ENCODE results near the gene CEACAM18.
"Not testable (repeated sequence)": the region's sequence is repeated elsewhere in the genome, so short reads cannot be mapped to it uniquely, and the experiment has no call there.

The CEACAM18 gene

DNA sequence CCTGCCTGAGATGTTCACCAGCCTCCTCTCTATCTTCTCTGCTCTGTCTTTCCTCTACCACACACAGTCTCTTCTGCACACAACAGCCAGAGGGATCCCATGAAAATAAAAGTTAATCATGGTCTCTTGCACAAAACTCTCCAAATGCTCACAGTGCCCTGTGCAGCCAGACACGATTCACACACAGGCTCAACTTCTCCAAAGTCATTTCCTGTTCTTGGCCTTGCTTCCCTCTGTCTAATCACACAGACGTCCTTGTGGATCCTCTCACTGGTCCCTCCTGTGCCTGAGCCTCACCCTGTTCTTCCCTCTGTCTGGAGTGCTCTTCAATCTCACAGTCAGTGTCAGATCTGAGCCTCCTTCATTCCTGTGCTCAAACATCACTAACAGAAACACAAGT is 15.4 kb downstream of the CEACAM18 start:
- no peak for DNase-seq (ENCODE audit: low read depth in 2 of 2)

DNA sequence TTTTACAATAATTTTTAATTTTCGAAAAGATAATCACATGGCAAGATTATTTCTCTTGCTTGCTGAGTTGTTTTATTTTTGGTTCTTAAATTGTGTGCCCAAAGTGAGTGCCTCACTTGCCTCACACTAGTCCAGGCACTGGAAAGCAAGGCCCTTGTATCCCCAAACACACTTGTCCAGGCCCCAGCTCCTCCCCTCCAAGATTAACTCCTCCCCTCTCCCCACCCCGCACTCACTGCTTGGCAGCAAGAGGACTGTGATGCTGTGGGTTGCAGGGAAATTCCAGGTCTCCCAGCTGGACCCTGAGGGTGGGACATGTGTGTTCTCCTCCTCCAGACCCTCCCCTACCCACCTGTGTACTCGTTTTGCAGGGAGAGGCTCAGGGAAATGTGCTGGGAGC is 19.3 kb downstream of the CEACAM18 start:
- DNase-seq (ENCODE audit: low read depth in 2 of 2): no peak

DNA sequence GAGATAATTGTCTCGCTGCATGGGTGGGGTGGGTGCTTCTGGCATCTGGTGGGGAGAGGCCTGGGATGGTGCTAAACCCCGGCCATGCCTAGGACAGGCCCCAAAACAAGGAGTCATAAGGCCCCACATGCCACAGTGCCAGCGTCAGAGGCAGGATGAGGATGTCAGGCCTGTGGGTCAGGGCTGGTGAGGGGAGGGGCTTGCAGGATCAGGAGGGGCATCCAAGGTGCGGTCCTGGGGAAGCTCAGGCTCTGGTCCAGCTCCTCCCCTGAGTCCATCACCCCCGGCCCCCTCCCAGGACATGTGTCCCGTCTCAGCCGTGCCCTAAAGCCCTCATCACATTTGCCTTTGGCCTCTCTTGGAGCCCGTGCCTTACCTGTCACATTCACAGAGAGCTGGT is 22.6 kb downstream of the CEACAM18 start:
- DNase-seq (ENCODE audit: low read depth in 2 of 2): not testable (repeated sequence)

DNA sequence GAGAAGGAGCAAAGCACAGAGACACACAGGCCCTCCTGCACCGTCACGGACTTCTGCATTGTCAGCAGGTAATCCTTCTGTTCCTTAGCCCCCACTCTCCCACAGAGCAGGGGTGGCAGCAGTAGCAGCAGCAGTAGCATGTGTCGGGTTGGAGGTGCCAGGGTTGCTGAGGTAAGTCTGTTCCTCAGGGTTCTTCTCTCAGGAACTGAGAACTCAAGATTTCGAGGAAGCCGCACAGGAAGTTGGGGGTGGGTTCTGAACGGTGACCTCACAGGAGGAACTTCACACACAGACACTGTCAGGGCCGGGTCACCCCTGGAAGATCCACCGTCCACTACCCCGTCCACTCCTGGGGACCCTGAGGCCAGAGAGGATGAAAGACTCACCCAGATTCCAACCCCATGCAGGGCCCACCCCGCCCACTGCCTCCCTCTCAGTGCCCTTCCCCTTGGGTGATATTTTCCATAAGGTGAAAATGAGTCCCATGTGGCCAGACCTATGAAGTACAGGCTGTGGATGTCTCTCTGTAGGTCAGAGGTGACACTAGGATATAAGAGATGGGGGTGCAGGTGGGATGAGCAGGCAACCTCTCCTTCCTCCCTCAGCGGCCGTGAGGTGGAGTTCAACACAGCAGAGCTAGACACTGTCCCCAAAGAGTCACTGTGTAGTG is 23.4 kb downstream of the CEACAM18 start, which contains the start of gene SIGLEC12:
SIGLEC12 (minus strand) TSS at position 207 of the 670 bp plus-strand sequence; CDS start at position 140, 67 bp downstream.
- no peak for DNase-seq (ENCODE audit: low read depth in 2 of 2)

DNA sequence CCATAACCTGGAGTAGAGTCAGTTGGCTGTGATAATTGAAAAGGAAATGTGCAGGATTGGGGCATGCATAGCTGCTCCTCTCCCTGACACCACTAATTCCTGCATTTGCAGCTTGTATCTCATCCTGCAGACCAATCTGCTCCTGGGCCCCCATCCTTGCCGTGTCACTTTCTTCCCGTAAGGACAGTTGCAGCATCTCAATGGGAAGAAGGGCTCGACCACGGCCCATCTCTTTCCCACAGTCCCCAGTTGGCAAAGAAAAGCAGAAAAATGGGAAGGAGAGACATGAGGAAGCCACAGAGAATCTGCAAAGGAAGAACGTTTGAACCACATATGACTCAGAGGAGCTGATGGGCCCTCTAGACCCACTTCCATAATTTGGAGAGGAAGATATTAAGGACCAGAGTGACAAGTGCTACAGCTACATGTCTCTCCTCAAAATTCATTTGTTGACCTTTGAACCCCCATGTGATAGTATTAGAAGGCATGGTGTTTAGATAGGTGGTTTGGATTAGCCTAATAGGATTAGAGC is 25.0 kb downstream of the CEACAM18 start:
- DNase-seq (ENCODE audit: low read depth in 2 of 2): no peak

DNA sequence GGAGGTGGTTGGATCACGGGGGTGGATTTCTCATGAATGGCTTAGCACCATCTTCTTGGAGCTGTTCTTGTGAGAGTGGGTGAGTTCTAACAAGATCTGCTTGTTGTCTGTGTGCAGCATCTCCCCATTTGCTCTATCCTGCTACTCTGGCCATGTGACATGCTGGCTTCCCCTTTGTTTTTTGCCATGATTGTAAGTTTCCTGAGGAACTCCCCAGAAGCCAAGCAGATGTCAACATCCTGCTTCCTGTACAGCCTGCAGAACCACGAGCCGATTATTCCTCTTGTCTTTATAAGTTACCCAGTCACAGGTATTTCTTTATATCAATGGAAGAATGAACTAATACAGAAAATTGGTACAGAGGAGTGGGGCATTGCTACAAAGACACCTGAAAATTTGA is 25.6 kb downstream of the CEACAM18 start:
- no peak for DNase-seq (ENCODE audit: low read depth in 2 of 2)

DNA sequence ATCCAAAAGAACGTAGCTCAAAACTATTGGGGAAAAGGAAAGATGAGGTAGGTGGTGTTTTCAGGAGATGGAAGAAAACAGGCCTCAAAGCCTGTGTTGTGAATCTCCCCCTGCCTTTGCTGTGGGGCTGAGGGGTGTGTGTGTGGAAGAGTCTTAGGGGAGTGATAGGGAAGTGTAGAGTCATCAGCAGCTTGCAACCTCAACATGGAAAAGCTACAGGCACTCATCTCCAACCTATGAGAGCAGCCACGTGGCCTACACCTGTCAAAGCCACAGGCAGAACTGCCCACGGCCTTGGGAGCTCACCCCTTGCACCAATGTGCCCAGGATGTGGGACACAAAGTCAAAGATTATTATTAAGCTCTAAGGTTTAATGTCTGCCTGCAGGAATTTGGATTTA is 27.6 kb downstream of the CEACAM18 start:
- DNase-seq (ENCODE audit: low read depth in 2 of 2): no peak

DNA sequence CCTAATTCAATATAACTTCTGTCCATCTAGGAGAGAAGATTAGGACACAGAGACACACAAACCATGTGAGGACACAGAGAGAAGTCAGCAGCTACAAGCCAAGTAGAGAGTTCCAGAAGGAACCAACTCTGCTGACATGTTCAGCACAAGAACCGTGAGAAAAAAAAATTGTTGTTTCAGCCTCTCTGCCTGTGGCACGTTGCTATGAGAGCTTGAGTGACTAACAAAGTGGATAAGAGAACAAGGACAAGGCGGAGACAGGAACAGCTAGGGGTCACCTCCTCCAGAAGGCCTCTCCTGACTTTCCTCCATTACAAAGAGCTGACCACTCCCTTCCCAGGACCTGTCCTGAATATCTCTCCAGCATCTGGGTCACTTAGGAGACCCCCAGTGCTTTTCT is 28.9 kb downstream of the CEACAM18 start:
- no peak for DNase-seq (ENCODE audit: low read depth in 2 of 2)

DNA sequence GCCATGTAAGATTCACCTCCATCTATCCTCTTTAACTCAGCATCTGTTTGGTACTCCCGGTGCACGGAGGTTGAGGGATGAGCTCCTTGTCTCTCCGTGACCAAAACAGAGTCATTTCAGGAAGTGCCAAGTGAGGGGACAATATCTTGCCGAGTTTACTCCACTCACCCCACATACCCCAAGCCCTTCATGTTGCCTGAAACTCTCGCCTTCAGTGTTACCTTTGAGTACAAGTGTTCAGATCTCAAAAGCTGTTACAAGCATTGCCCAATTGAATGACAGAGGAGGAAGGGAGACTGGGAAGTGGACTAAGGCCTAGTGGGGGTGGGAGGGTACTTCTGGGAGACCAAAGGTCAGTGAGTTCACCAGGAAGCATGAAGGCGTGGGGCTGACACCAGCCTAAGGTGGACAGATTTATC is 29.3 kb downstream of the CEACAM18 start:
- no peak for DNase-seq (ENCODE audit: low read depth in 2 of 2)

DNA sequence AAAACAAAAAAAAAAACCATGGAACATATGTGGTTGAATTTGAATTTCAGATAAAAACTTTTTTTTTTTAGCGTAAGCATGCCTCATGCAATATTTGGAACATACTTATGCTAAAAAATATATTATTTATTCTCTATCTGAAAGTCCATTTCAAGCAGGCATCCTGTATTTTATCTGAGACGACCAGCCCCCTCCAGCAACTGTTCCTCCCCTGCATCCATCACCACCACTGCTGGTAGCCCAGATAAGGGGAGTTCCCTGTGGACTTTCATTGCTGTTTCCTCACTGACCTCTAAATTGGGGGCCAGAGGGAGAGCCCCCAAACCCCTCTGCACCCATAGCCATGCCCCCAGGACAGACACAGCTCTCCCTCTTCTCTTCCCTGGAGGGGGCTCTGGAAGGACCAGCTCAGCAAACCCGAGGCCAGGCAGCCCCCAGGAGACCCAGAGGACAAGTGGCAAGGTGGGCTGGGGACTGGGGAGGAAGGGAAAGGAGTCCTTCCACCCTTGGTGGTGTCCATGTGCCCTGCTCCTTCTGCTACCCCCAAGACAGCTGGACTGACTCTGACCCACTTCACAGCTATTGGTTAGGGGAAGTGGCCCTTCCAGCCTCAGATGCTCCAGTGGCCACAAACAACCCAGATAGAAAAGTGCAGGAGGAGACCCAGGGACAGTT is 29.9 kb downstream of the CEACAM18 start:
- no peak for DNase-seq (ENCODE audit: low read depth in 2 of 2)

DNA sequence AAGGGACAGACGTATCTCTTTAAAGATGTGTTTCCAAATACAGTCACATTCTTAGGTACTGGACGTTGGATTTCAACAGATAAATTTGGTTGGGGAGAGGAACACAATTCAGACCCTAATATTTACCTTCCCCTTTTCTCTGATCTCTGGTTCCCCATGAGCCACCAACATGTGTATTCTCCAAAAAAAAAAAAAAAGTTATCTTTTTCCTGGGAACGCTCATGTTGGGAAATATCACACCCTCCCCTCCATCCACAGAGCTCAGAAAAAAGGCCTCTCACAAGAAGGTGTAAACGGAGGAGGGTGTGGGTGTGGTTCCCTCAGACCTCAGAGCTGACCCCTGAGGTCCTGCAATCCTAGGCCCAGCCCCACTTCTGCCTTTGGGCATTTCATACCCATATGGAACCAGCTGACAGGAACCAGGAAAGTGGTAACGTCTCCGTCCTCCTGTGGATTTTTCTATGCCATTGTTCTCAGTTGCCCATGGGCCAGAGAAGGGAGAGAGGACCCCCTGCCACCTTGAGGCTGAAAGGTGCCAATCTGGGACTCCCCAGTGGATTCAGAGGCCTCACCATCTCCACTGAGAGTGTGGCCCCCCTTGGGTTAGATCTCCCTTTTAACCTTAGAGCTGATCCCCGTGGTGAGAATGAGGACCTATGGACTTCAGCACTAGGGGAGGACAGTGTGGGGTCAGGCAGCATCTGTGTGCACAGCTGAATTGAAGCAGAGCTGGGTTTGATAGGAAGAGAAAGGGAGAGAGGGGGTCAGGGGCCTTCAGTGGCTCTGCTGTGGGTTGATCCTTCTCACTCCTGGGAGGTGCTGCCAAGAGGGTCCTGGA is 31.7 kb downstream of the CEACAM18 start:
- no peak for DNase-seq (ENCODE audit: low read depth in 2 of 2)

DNA sequence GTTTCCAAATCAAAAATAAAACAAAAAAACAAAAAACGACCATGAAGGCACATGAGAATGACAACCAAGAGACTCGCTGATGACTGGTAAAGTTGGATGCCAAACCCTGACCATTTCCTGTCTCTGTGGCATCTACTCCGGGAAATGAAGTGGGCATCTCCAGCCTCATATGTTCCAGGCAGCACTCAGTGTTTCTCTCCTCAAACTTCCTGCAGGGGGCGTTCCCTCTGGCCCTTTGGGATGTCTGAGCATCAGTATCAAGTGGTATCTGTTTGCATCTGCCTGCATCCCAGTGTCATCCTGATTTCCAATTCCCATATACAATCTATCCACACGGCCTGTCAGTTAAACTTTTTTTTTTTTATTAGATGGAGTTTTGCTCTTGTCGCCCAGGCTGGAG is 33.0 kb downstream of the CEACAM18 start:
- DNase-seq (ENCODE audit: low read depth in 2 of 2): no peak

DNA sequence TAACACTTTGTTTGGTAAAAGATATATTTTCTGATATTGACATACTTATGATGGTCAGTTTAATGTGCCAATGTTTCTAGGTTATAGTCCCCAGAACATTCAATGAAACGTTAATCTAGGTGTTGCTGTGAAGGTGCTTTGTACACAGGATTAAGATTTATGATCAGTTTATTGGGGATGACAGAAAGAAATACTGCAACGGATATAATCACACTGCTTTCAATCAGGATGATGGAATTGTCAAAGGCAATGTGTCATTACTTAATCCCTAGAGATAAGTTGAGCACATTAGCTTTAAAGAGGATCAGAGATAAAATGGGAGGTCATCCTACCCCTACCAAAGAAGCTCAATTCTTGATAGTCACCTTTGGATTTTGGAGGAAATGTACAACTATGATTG is 35.6 kb downstream of the CEACAM18 start:
- no peak for DNase-seq (ENCODE audit: low read depth in 2 of 2)

DNA sequence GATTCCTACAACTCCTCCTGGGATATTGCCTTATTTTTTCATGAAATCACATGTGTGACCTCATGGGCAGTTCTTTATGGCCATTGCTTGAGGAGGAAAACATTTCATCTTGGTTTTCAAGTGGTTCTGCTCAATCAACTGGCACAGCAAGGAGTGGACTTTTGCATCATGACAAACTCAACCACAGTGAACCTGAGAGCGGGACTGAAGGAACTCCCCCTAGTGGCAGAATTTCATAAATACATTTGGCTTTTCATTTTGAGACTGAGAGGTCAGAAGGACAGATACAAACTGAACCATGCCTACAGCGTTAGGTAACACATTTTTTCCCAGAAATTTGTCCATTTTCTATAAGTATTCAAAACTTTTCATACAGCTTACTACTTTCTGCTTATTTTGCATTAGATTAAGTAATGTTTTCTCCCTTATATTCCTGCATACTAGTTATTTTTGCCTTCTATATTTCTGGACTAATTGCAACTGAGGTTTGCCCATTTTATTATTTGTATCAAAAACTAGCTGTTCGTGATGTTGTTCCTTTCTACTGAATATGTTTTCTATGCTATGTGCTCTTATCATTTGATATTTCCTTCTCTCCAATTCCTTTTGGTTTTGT is 36.6 kb downstream of the CEACAM18 start:
- DNase-seq (ENCODE audit: low read depth in 2 of 2): no peak

DNA sequence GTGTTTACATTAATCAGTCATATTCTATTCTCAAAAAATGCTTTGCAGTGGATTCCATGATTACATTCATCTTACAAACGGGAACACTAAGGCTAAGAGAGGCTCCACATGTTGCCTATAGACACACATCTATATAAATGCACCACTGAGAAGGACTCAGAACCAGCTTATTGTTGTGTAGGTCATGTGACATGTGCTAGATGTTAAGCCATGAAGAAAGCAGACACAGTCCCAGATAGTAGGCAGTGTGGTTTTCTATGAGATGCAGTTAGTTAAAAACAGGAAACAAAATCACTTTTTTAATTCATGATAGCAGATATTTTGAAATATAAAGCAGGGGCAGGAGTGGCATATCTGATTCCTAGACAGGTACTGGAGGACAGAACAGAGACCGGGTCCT is 42.4 kb downstream of the CEACAM18 start:
- no peak for DNase-seq (ENCODE audit: low read depth in 2 of 2)

DNA sequence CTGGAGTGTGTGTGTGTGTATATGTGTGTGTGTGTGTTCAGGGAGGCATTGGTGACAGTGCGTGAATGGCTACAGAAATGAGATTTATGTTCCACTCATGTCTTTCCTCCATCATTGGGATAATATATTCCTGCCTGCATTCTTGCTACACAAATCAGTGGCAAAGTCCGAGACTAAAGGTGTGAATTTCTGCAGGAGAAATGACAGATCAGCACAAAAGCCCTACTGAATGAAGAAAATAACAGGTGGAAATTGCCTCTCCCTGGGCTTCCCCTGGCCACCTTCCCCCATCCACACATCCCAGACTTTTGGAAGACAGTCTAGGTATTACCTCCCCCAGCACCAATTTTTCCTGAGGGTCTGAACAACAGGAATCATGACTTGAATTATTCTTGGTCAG is 43.0 kb downstream of the CEACAM18 start:
- DNase-seq (ENCODE audit: low read depth in 2 of 2): no peak

DNA sequence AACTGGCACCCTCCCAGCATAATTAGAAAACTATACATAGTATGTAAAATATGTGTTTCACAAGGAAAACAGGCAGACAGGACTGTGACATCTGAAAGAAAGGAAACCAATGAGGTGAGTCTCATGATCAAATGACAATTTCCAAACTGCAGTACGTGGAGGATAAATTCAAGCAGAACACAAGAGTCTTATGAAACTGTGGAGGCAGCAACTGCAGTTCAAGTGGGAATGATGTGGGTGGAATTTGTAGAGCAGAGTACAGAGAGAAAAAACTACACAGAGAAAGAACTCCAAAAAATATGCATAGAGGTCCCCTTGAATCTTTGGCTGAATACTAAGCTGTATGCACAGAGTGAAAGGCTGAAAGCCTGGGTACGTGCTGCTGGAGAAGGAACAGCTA is 43.4 kb downstream of the CEACAM18 start:
- DNase-seq (ENCODE audit: low read depth in 2 of 2): no peak

DNA sequence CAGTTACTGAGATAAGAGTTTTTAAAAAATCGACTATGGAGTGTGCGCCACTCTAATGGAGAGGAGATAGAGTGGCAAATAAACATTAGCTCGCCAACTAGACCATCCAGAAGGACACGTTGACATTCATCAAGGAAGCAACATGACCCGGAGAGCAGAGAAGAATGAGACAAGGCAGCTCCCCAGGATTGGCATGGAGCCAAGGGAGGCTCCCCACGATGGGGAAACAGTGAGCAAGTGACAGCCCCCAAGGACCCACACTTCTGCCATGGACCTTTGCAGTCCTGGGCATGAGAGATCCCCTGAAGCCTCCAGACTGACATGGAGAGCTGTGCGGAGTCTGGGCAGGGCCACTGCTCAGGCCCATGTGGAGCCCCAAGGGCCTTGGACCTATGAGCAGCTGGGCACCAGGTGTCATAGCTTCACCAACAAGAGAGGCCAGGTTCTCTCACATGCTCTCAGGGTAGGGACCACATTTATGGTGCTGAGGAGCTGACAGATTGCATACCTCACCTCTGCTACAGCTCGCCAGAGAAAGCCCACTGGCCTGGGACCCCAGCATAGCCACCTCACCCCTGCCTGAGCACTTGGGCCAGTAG is 46.4 kb downstream of the CEACAM18 start:
- no peak for DNase-seq (ENCODE audit: low read depth in 2 of 2)

DNA sequence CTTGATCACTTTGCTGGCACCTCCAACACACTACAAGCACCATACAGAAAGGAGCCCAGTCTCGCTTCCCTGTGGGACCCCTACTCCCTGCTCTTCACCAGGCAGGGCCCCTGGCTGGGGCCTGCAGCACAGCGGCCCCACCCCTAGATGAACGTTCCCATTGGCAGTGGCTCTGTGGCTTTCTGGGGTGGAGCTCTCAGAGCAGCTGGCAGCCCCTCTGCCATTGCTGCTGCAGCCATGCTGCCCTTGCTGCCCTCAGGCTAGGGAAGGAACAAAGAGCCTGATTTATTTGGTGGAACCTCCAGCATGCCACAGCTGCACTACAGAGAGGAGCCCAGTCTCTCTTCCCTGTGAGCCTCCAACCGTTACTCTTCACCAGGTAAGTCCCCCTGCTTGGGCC is 47.3 kb downstream of the CEACAM18 start:
- DNase-seq (ENCODE audit: low read depth in 2 of 2): no peak

DNA sequence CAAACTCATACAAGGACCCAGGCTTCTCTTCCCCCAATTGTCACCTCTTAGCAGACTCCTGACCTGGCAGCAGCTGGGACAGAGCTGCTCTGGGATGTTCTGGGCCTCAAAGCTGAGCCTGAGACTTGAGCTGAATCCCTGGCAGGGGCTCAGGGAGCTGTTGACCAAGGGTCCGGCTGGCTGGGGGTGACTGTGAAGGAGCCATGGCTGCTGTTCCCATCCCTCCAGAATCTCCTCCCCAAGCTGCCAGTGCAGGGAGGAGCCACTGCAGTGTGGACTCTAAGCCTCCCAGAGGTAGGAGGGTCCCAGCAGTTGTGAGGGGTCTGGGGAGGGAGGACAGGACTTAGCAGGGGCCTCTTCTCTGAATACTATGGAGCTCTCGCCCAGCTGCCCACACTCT is 51.0 kb downstream of the CEACAM18 start:
- DNase-seq (ENCODE audit: low read depth in 2 of 2): no peak

DNA sequence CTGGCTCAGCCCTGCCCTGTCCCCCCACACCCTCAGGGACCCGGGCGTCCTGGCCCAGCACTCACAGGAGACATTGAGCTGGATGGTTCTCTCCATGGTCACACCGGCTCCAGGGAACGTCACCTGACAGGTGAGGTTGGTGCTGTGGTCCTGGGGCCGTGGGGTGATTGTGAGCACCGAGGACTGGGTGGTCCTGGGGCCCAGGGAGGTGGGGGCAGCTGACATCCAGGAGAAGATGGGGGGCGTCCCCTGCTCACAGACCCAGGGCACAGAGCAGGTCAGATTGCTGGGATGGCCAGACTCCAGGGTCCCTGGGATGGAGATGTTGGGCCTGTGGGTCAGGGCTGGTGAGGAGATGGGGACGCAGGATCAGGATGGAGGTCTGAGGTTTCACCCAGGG is 52.3 kb downstream of the CEACAM18 start:
- DNase-seq (ENCODE audit: low read depth in 2 of 2): no peak

Data from stimulated activated CD8-positive, alpha-beta memory T cell treated with anti-CD3 and anti-CD28 coated beads, Interleukin-2, amount 100 ng/mL, for 48 hours (primary cell).